Parathyroid adenoma (tissue), 2 donors: ENCODE data around the gene RIMS3.
"Not testable (repeated sequence)": the region's sequence is repeated elsewhere in the genome, so short reads cannot be mapped to it uniquely, and the experiment has no call there.

Experiments used
- H2AFZ ChIP-seq: fragments of 300-600 bp; sonication (generic); one replicate; pipeline ENCODE4 v1.7.0; 2017; ENCODE audit warnings: antibody characterized with exemption, mild to moderate bottlenecking
- H3K27ac ChIP-seq: fragments of 300-600 bp; sonication (generic); one replicate; pipeline ENCODE4 v1.7.0; 2017
- H3K27me3 ChIP-seq: fragments of 300-600 bp; sonication (generic); one replicate; pipeline ENCODE4 v1.7.0; 2017; ENCODE audit warnings: low read length; ENCODE audit not compliant: control insufficient read depth, insufficient read depth
- H3K36me3 ChIP-seq: fragments of 300-600 bp; sonication (generic); one replicate; pipeline ENCODE4 v1.7.0; 2017; ENCODE audit warnings: low read length; ENCODE audit not compliant: control insufficient read depth, insufficient read depth
- H3K4me1 ChIP-seq: fragments of 300-600 bp; sonication (generic); one replicate; pipeline ENCODE4 v1.7.0; 2017; ENCODE audit warnings: control low read depth
- H3K4me2 ChIP-seq: fragments of 300-600 bp; sonication (generic); one replicate; pipeline ENCODE4 v1.7.0; 2017; ENCODE audit warnings: low read length
- H3K4me3 ChIP-seq: fragments of 300-600 bp; sonication (generic); one replicate; pipeline ENCODE4 v1.7.0; 2017; ENCODE audit warnings: low read depth, low read length
- H3K79me2 ChIP-seq: fragments of 300-600 bp; sonication (generic); one replicate; pipeline ENCODE4 v1.7.0; 2017; ENCODE audit warnings: control low read depth
- H3K9ac ChIP-seq: fragments of 300-600 bp; sonication (generic); one replicate; pipeline ENCODE4 v1.7.0; 2017; ENCODE audit warnings: mild to moderate bottlenecking
- H3K9me3 ChIP-seq: fragments of 300-600 bp; sonication (generic); one replicate; pipeline ENCODE4 v1.7.0; 2017; ENCODE audit warnings: low read length; ENCODE audit not compliant: control insufficient read depth
- CTCF ChIP-seq: fragments of 300-600 bp; sonication (generic); IDR thresholded peaks from one replicate; pipeline ENCODE4 v1.7.0; 2017; ENCODE audit warnings: antibody characterized with exemption, mild to moderate bottlenecking
- donor health status: primary hyperparathyroidism.

RIMS3 gene

GRCh38 chr1:40630488-40631223, 34.8 kb downstream of the RIMS3 start:
- peaks cover 3% of the 10 kb centered on the region for H3K4me1 ChIP-seq
- no peak overlapping the region for H3K4me2 ChIP-seq
- H3K9ac ChIP-seq, result no peak overlapping the region
- H3K79me2 ChIP-seq, result no peaks in the 10 kb centered on the region
- no peaks in the 10 kb centered on the region for H3K9me3 ChIP-seq
- H2AFZ ChIP-seq, result no peak overlapping the region
- no peaks in the 10 kb centered on the region for H3K36me3 ChIP-seq
- H3K27me3 ChIP-seq, result no peaks in the 10 kb centered on the region
- H3K4me3 ChIP-seq, result no peak overlapping the region
- TF ChIP-seq CTCF, result peak; percentile 49
- H3K27ac ChIP-seq, result no peak overlapping the region

GRCh38 chr1:40629546-40629945, 35.9 kb downstream of the RIMS3 start:
- H3K36me3 ChIP-seq, H3K4me3 ChIP-seq, H3K4me2 ChIP-seq, H3K9ac ChIP-seq, H3K27ac ChIP-seq, H2AFZ ChIP-seq, H3K79me2 ChIP-seq, H3K9me3 ChIP-seq, H3K4me1 ChIP-seq, H3K27me3 ChIP-seq: not testable (repeated sequence)

GRCh38 chr1:40628903-40629292, 36.6 kb downstream of the RIMS3 start:
- Histone ChIP-seq H3K27me3 (no peaks in the 10 kb centered on the region), H2AFZ (no peak overlapping the region), H3K27ac (no peak overlapping the region), H3K4me3 (no peak overlapping the region), H3K4me1 (no peaks in the 10 kb centered on the region), H3K9ac (no peak overlapping the region), H3K36me3 (no peaks in the 10 kb centered on the region), H3K4me2 (no peak overlapping the region), H3K9me3 (no peaks in the 10 kb centered on the region), H3K79me2 (no peaks in the 10 kb centered on the region)
- no peak for TF ChIP-seq CTCF

- Histone ChIP-seq H3K9ac (no peak overlapping the region), H3K4me2 (no peak overlapping the region), H2AFZ (no peak overlapping the region), H3K27ac (no peak overlapping the region), H3K9me3 (no peaks in the 10 kb centered on the region), H3K27me3 (no peaks in the 10 kb centered on the region), H3K4me1 (no peaks in the 10 kb centered on the region), H3K4me3 (no peak overlapping the region), H3K79me2 (no peaks in the 10 kb centered on the region), H3K36me3 (no peaks in the 10 kb centered on the region)
- no peak for TF ChIP-seq CTCF
Observed at GRCh38 chr1:40627987-40628902, 37.2 kb downstream of the RIMS3 start.

- Histone ChIP-seq H3K36me3 (no peaks in the 10 kb centered on the region), H3K4me1 (no peaks in the 10 kb centered on the region), H3K27ac (no peak overlapping the region), H3K27me3 (no peaks in the 10 kb centered on the region), H3K4me3 (no peak overlapping the region), H3K9me3 (no peaks in the 10 kb centered on the region), H3K9ac (no peak overlapping the region), H2AFZ (no peak overlapping the region), H3K79me2 (no peaks in the 10 kb centered on the region), H3K4me2 (no peak overlapping the region)
- no peak for TF ChIP-seq CTCF
Observed at GRCh38 chr1:40626383-40626770, 39.1 kb downstream of the RIMS3 start.
